RKO (cell line): ENCODE results near the gene AHDC1.

ENCODE experiments used
- DNase-seq: peaks from one replicate; pipeline ENCODE4 v3.0.0-alpha.2; 2016; ENCODE audit warnings: low spot score

Gene AHDC1

GRCh38 chr1:27597516-27598294 is 6.2 kb downstream of the AHDC1 start:
- DNase-seq, result no peak

GRCh38 chr1:27596986-27597385 is 7.0 kb downstream of the AHDC1 start:
- no peak for DNase-seq

GRCh38 chr1:27596261-27596660 is 7.7 kb downstream of the AHDC1 start:
- no peak for DNase-seq

DNA sequence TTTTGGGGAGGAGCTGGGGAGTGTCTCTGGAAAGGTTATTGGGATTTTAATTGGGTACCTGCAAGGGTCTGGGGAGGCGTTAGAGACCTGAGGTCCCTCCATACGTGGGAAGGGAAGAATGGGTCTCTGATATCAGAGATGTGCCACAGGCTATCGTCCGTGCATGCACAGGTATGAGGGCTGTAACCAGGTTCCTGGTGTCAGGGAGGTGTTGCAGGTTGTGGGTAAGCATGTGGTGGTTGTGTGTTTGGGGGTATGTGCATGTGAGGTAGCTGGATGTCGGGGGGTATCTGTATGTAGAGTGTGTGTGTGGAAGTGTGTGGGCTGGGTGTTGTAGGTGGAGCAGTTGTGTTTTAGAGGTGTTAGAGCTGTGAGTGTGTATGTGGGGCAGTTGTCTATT is 8.3 kb downstream of the AHDC1 start:
- DNase-seq, result no peak

GRCh38 chr1:27594564-27595510 is 9.1 kb downstream of the AHDC1 start:
- no peak for DNase-seq

DNA sequence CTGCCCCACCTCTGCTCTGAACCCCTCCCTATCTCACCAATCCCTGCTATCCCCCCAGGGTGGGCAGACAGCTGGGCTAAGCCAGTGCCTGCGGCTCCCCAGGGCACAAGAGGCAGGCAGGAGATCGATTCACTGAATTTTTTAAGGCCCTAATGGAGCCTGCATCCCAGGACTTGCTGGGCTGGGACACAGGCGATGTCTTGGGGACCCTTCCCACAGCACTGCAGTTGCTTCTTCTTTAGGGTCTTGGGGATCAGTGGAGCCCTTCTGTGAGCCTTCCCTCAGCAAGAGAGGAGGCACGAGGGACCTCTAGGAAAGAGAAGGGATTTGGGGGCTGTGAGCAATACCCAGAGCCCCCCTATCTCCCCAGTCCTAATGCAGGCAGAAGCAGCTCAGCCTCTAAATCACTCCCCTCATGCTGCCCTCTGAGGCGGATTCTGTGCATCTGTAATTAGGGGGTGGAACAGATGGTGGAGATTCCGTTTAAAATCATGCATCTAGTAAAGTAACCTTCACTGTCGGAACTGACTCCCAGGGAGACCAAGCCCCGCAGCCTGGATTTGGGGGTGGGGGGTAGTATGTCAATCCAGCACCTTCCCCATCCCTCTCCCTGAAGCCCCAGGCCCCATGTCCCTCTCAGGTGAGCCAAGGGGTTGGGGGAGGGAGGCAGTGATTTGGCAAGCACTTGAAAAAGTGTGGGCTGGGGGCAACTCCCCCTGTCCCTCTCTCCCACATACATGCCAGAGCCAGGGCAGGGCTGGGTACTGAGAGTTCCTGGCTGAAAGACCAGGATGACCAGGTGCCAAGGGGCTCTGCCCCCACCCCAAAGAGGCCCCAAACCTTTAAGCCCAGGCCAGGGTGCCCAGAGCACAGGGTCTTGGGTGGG is 10.0 kb downstream of the AHDC1 start:
- no peak for DNase-seq

- DNase-seq, result no peak
Measured at GRCh38 chr1:27592931-27593677, 10.8 kb downstream of the AHDC1 start.

DNA sequence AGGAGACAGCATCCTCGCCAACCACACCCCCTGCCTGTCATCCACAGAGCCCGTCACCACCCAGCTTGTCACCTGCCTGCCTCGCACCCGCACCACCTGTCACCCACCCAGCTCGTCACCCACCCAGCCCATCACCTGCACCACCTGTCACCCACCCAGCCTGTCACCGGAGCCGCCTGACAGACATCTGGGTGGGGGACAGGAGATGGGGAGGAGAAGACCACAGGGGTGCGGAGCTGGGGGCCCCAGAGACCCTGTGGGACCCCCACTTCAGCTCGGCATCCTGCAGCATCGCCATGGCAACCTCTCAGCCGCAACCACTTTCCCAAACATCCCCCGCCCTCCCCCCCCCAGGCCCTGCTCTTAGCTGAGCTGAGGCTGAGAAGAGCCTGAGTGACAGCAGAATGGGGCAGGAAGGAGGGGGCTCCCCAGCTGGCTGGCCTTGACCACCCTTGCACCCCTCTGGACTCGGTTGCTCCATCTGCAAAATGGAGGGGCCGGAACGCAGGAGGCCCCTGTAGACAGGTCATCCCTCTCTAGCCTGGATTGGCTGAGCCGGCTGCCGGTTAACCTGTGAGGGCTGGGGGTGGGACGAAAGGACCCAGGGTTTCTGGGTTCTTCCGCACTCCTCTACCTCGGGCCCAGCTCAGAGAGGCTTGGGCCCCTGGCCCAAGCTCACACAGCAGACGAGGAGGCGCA is 11.6 kb downstream of the AHDC1 start:
- no peak for DNase-seq

DNA sequence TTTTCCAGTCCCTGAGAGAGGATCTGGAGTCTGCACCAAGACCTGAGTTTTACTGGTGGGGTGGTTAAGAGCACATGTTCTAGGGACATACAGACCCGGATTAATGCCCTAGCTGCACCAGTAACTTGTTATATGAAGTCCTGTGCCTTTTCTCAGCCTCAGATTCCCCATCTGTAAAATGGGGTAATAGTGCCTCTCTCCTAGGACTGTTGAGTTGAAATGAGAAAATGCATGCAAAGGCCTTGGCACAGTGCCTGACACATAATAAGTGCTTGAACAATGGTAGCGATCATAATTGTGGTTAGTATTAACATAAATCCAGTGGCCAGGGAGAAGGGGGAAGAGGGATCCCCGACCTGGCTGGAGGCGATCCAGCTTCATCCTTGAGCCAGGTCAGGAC is 12.3 kb downstream of the AHDC1 start:
- no peak for DNase-seq

GRCh38 chr1:27590917-27591508 is 12.9 kb downstream of the AHDC1 start:
- DNase-seq, result no peak

DNA sequence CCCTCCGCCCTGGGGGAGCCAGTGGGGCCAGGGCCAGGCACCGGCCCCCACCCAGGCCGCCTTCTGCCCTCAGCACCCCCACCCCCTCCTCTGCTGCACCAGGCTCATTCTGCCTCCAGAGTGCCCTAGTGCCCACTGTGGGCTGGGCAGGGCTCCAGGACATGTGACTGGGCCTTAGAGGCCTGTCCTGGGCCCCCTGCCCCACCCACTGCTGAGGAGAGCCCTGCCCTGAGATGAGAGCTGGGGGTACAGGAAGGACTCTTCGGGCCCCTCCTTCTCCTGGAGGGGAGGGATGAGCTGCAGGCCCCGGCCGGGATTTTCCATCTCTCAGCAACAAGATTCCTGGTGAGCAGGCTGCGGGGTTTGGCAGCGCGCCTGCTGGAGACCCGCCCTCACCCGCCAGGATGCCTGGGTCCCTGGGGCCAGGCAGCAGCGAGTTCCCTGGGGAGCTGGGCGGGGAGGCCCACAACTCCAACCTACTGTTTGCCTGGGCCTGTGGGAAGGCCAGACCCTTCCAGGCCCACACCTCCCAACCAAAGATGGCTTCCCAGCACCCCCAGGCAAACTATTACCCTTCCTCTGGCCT is 14.0 kb downstream of the AHDC1 start:
- DNase-seq, result no peak

GRCh38 chr1:27589441-27589840 is 14.5 kb downstream of the AHDC1 start:
- DNase-seq, result no peak

- no peak for DNase-seq
Measured at GRCh38 chr1:27588256-27589232, 15.4 kb downstream of the AHDC1 start.

GRCh38 chr1:27585684-27586083 is 18.3 kb downstream of the AHDC1 start:
- no peak for DNase-seq

DNA sequence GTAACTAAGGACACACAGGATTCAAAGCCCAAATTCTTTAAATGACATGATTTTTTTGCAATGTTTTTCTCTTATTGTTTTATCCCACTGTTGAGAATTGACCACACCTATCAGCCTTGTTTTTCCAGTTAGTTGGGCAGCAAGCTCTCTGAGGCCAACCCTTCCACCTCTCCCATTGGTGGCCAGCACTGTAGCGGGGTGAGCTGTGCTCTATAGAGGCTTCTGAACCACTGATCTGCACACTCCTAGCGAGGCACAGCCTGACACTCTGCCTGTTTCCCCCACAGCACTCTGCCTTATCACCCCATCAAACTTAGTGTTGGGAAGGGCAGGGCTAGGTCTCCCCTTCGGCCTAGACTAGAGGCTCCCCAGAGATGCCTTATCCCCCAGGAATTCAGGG is 19.5 kb downstream of the AHDC1 start:
- DNase-seq, result no peak

GRCh38 chr1:27583479-27583878 is 20.5 kb downstream of the AHDC1 start:
- no peak for DNase-seq

GRCh38 chr1:27581823-27582243 is 22.1 kb downstream of the AHDC1 start:
- no peak for DNase-seq

DNA sequence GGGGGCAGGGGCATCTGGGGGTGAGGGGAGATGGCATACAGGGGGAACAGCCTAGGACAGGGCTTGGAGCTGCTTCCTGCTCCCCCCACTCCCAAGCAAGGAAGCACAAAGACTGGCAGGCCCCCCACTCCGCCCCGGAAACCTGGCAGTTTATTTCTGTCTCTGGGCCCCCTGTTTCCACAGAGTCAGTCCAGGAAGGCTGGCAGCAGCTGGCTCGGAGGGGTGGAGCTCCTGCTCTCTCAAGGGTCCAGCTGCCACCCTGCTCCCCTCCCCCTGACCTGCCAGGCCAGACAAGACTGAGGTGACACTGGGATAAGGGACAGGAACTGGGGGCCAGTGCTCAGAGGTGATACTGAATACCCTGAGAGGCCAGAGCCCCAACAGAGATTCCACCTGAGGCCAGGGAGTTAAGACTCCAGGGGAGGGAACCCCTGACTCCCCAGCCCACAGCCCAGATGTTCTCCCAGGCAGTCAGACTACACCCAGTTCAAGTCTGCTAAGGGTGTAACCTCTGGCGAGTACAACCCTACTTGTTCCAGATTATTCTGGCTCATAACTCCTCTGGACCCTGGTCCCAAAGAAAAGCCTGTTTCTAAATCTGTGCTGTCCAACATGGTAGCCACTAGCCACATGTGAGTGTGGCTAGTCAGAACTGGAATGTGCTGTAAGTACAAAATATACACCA is 26.3 kb downstream of the AHDC1 start:
- no peak for DNase-seq
